GM19240 (cell line): ENCODE data around the gene CHML.

Source experiments
- DNase-seq: peaks from one replicate; pipeline ENCODE4 v3.0.0; 2011; ENCODE audit warnings: low spot score; ENCODE audit not compliant: insufficient read length

CHML gene

GRCh38 chr1:241645199-241645598 lies 5.0 kb upstream of the CHML start:
- no peak for DNase-seq

- DNase-seq: no peak
Measured at GRCh38 chr1:241644259-241644658, 4.1 kb upstream of the CHML start.

GRCh38 chr1:241642593-241642944 lies 2.4 kb upstream of the CHML start:
- no peak for DNase-seq

- no peak for DNase-seq
Measured at GRCh38 chr1:241641773-241642592, 1.8 kb upstream of the CHML start.

- no peak for DNase-seq
Measured at GRCh38 chr1:241640867-241641622, 876 bp upstream of the CHML start.

- DNase-seq: no peak
Measured at GRCh38 chr1:241639623-241640148, 483 bp downstream of the CHML start.

- DNase-seq: no peak
Measured at GRCh38 chr1:241638909-241639622, 1.1 kb downstream of the CHML start.

- DNase-seq: no peak
Measured at GRCh38 chr1:241638099-241638682, 2.0 kb downstream of the CHML start.

GRCh38 chr1:241637604-241638003 lies 2.6 kb downstream of the CHML start:
- DNase-seq: no peak

GRCh38 chr1:241637046-241637590 lies 3.1 kb downstream of the CHML start:
- no peak for DNase-seq

GRCh38 chr1:241636291-241636690 lies 3.9 kb downstream of the CHML start:
- no peak for DNase-seq

- no peak for DNase-seq
Measured at GRCh38 chr1:241635556-241636152, 4.5 kb downstream of the CHML start.

GRCh38 chr1:241632987-241633386 lies 7.2 kb downstream of the CHML start:
- no peak for DNase-seq

GRCh38 chr1:241631674-241632073 lies 8.5 kb downstream of the CHML start:
- no peak for DNase-seq

- no peak for DNase-seq
Measured at GRCh38 chr1:241630899-241631298, 9.3 kb downstream of the CHML start.

- DNase-seq: no peak
Measured at GRCh38 chr1:241630476-241630875, 9.7 kb downstream of the CHML start.

- no peak for DNase-seq
Measured at GRCh38 chr1:241630005-241630404, 10.2 kb downstream of the CHML start.

- peak; percentile 25 for DNase-seq
Measured at GRCh38 chr1:241627453-241628259, 12.5 kb downstream of the CHML start.

GRCh38 chr1:241624935-241625334 lies 15.2 kb downstream of the CHML start:
- no peak for DNase-seq

- no peak for DNase-seq
Measured at GRCh38 chr1:241622669-241623068, 17.5 kb downstream of the CHML start.
